ENCODE results near the gene CDH18. TPM values are rescaled to one million over a fixed set of nuclear protein-coding genes. Genes with fewer than 3 reads are reported as not detected.

The CDH18 gene
- total and polyA plus RNA-seq, 2 of the 4 experiments (the other 2 are of a cell fraction) = 0.24 to 1.1 TPM

DNA sequence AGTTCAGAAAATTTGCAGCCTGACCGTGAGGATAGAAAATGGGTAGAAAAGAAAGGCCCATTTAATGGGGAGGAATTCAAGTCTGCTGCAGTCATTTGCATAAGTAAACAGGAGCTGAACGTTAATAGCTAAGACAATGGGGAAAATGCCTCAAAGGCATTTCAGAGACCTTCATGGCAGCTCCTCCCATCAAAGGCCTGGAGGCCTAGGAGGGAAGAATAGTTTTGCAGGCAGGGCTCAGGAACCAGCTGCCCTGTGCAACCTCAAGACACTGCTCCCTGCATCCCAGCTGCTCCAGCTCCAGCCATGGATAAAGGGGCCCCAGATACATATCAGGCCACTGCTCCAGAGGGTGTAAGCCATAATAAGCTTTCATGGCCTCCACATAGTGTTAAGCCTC, 32.2 kb upstream of the CDH18 start:
- ChIA-PET CTCF (no interaction called here), POLR2A (ENCODE audit: unreplicated experiment) (no interaction called here)
- Histone ChIP-seq H3K4me1 (ENCODE audit: control insufficient read depth, insufficient read depth, low read length) (no peaks in the 10 kb centered on the region), H3K27ac (ENCODE audit: insufficient read depth, low read length) (no peak overlapping the region), H3K9ac (ENCODE audit: low read depth, low read length) (no peak overlapping the region), H3K9me1 (ENCODE audit: insufficient read depth, low read length) (no peaks in the 10 kb centered on the region), H4K8ac (ENCODE audit: low read depth in 2 of 2, low read length in 2 of 2) (no peak overlapping the region), H4K20me1 (ENCODE audit: insufficient read depth, low read length) (no peaks in the 10 kb centered on the region), H3K56ac (ENCODE audit: extremely low read depth, insufficient read depth, low read length) (no peak overlapping the region), H3K23ac (ENCODE audit: low read depth, low read length) (no peak overlapping the region), H2BK15ac (ENCODE audit: low read depth, low read length) (no peak overlapping the region), H4K5ac (ENCODE audit: low read depth, low read length) (no peak overlapping the region), H4K91ac (ENCODE audit: insufficient read depth, low read depth, low read length) (no peak overlapping the region), H2AK5ac (ENCODE audit: low read depth, low read length) (no peak overlapping the region), H2BK120ac (ENCODE audit: low read depth, low read length) (no peak overlapping the region), H3K4me3 (ENCODE audit: insufficient read depth, low read depth, low read length) (no peak overlapping the region), H3K4me2 (ENCODE audit: low read depth, low read length) (no peak overlapping the region), H2AK9ac (replicated peaks; ENCODE audit: low read depth, low read length, poor library complexity) (no peak overlapping the region), H2BK20ac (ENCODE audit: low read depth, low read length) (no peak overlapping the region), H3K79me1 (ENCODE audit: low read depth in 1 of 2, low read length in 2 of 2) (no peaks in the 10 kb centered on the region), H3K14ac (replicated peaks; ENCODE audit: low read depth, low read length) (no peak overlapping the region), H2AFZ (replicated peaks; ENCODE audit: low read length, poor library complexity) (no peak overlapping the region), H3K18ac (ENCODE audit: low read depth, low read length) (no peak overlapping the region), H3K27me3 (ENCODE audit: control insufficient read depth, insufficient read depth, low read length) (no peaks in the 10 kb centered on the region), H2BK5ac (ENCODE audit: low read depth, low read length, poor library complexity, severe bottlenecking) (no peak overlapping the region), H3K9me3 (ENCODE audit: control insufficient read depth, insufficient read depth, low read length) (0 out of 2 replicates have a peak, but pooled peaks cover 3% of the 10 kb centered on the region), H3K36me3 (ENCODE audit: control insufficient read depth, insufficient read depth, low read length) (no peaks in the 10 kb centered on the region), H3K4ac (ENCODE audit: low read depth, low read length) (no peak overlapping the region)
- ATAC-seq (ENCODE audit: low read depth) (no peak), DNase-seq (no peak)
- TF ChIP-seq CHD1 (IDR thresholded peaks at IDR 0.05; ENCODE audit: low read depth, low read length) = no peak
- TF ChIP-seq MAFK (IDR thresholded peaks at IDR 0.05; ENCODE audit: low read depth, low read length) = no peak
- no peak for TF ChIP-seq RAD21 (IDR thresholded peaks at IDR 0.05; ENCODE audit: low read length)
- TF ChIP-seq USF2 (IDR thresholded peaks at IDR 0.05; ENCODE audit: low read depth, low read length) = no peak
- no peak for TF ChIP-seq NFE2L2 (IDR thresholded peaks at IDR 0.05; ENCODE audit: low read depth, low read length)
- TF ChIP-seq CEBPB (IDR thresholded peaks at IDR 0.05; ENCODE audit: low read depth, low read length) = no peak
- TF ChIP-seq RCOR1 (IDR thresholded peaks at IDR 0.05; ENCODE audit: insufficient replicate concordance, low read length) = no peak
- BruUV-seq (replicated peaks) = no TSS peak
- intact Hi-C loops (cut with micrococcal nuclease) = no loop called here
- WGBS, 2 experiments (ENCODE audit: extremely low coverage in 2 of 2, insufficient read length in 1 of 2) = no CpG with 5 or more reads among the region's 2 CpGs
- in situ Hi-C loops (cut with MboI; ENCODE audit: low sequenced_read_pairs) = no loop called here
- dilution Hi-C loops (cut with HindIII; ENCODE audit: low sequenced_read_pairs, unreplicated experiment) = no loop called here
